WTC11 (cell line): Measurements from ENCODE around the gene TMEM62. TPM values are rescaled to one million over a fixed set of nuclear protein-coding genes. Genes with fewer than 3 reads are reported as not detected.

Experiments
- ATAC-seq: fragments of 200-7000 bp; cut with Tn5 transposase; 2 replicates; pipeline ENCODE4 v1.10.0; 2021; ENCODE audit warnings: mild to moderate bottlenecking, moderate library complexity
- CTCF ChIA-PET: fragments of 300-600 bp; sonication (Branson Sonifier 250); formaldehyde crosslinking; loops from one replicate; lab custom pipeline; 2021; ENCODE audit warnings: antibody characterized with exemption; lab: Charles Lee
- POLR2A ChIA-PET: fragments of 350-600 bp; sonication (Branson Sonifier 250); formaldehyde crosslinking; loops from one replicate; lab custom pipeline; 2021; ENCODE audit warnings: antibody characterized with exemption; lab: Charles Lee
- DNase-seq: peaks from one replicate; pipeline ENCODE4 v3.0.0; 2021; ENCODE audit warnings: low spot score
- H3K27ac Mint-ChIP-seq: 2 replicates; pipeline ENCODE4 v1.8.0; 2021; ENCODE audit warnings: mixed read lengths
- H3K27me3 Mint-ChIP-seq: 2 replicates; pipeline ENCODE4 v1.8.0; 2021; ENCODE audit warnings: low read depth, mild to moderate bottlenecking, moderate library complexity, mixed read lengths
- H3K36me3 Mint-ChIP-seq: 2 replicates; pipeline ENCODE4 v1.8.0; 2021; ENCODE audit warnings: mixed read lengths
- H3K4me1 Mint-ChIP-seq: 2 replicates; pipeline ENCODE4 v1.8.0; 2022; ENCODE audit warnings: mixed read lengths
- H3K4me3 Mint-ChIP-seq: 2 replicates; pipeline ENCODE4 v1.8.0; 2021; ENCODE audit warnings: mild to moderate bottlenecking, moderate library complexity, mixed read lengths
- H3K9me3 Mint-ChIP-seq: 2 replicates; pipeline ENCODE4 v1.8.0; 2021; ENCODE audit warnings: mixed read lengths
- AR ChIP-seq: fragments of 250-450 bp; sonication (Bioruptor Pico); IDR thresholded peaks from 2 replicates; pipeline ENCODE4 v1.9.0; 2021; ENCODE audit warnings: mild to moderate bottlenecking
- ATF1 ChIP-seq: sonication (generic); formaldehyde crosslinking; IDR thresholded peaks from 2 replicates; pipeline ENCODE4 v1.8.1; 2023; ENCODE audit warnings: mild to moderate bottlenecking, moderate library complexity, missing genetic modification reagents
- ATF3 ChIP-seq: sonication (generic); formaldehyde crosslinking; conservative IDR thresholded peaks from 2 replicates; pipeline ENCODE4 v1.8.1; 2022; ENCODE audit warnings: mild to moderate bottlenecking, missing genetic modification reagents
- CBFB ChIP-seq: sonication (generic); formaldehyde crosslinking; IDR thresholded peaks from 2 replicates; pipeline ENCODE4 v1.8.1; 2022; ENCODE audit warnings: mild to moderate bottlenecking, low read depth, missing genetic modification reagents
- CREB1 ChIP-seq: sonication (generic); formaldehyde crosslinking; IDR thresholded peaks from 2 replicates; pipeline ENCODE4 v1.8.0; 2023; ENCODE audit warnings: mild to moderate bottlenecking, missing genetic modification reagents
- ERG ChIP-seq: fragments of 250-450 bp; sonication (Bioruptor Pico); IDR thresholded peaks from 2 replicates; pipeline ENCODE4 v1.8.0; 2021; ENCODE audit warnings: mild to moderate bottlenecking
- FOXJ3 ChIP-seq: sonication (generic); formaldehyde crosslinking; IDR thresholded peaks from 2 replicates; pipeline ENCODE4 v1.9.0; 2021; ENCODE audit warnings: missing genetic modification reagents, mild to moderate bottlenecking, borderline replicate concordance
- FOXP1 ChIP-seq: sonication (generic); formaldehyde crosslinking; IDR thresholded peaks from 2 replicates; pipeline ENCODE4 v1.8.0; 2022; ENCODE audit warnings: missing genetic modification reagents, mild to moderate bottlenecking, moderate library complexity, borderline replicate concordance
- KAT7 ChIP-seq: sonication (generic); formaldehyde crosslinking; IDR thresholded peaks from 2 replicates; pipeline ENCODE4 v1.8.1; 2023; ENCODE audit warnings: missing genetic modification reagents, mild to moderate bottlenecking, borderline replicate concordance
- NFATC4 ChIP-seq: fragments of 250-450 bp; sonication (Bioruptor Pico); IDR thresholded peaks from 2 replicates; pipeline ENCODE4 v1.9.0; 2021; ENCODE audit warnings: mild to moderate bottlenecking
- NR1H2 ChIP-seq: sonication (generic); formaldehyde crosslinking; IDR thresholded peaks from 2 replicates; pipeline ENCODE4 v1.9.0; 2021; ENCODE audit warnings: mild to moderate bottlenecking, moderate library complexity, missing genetic modification reagents
- NR2C2 ChIP-seq: sonication (generic); formaldehyde crosslinking; IDR thresholded peaks from 2 replicates; pipeline ENCODE4 v1.8.0; 2022; ENCODE audit warnings: mild to moderate bottlenecking, missing genetic modification reagents
- RORB ChIP-seq: fragments of 250-450 bp; sonication (Bioruptor Pico); IDR thresholded peaks from 2 replicates; pipeline ENCODE4 v1.9.0; 2021; ENCODE audit warnings: mild to moderate bottlenecking
- SMAD3 ChIP-seq: sonication (generic); formaldehyde crosslinking; IDR thresholded peaks from 2 replicates; pipeline ENCODE4 v1.8.0; 2022; ENCODE audit warnings: missing genetic modification reagents, mild to moderate bottlenecking, borderline replicate concordance
- STAT6 ChIP-seq: sonication (generic); formaldehyde crosslinking; conservative IDR thresholded peaks from 2 replicates; pipeline ENCODE4 v1.8.1; 2023; ENCODE audit warnings: mild to moderate bottlenecking, low read depth, missing genetic modification reagents, moderate library complexity
- TEAD4 ChIP-seq: sonication (generic); formaldehyde crosslinking; IDR thresholded peaks from 2 replicates; pipeline ENCODE4 v1.8.0; 2022; ENCODE audit warnings: mild to moderate bottlenecking, missing genetic modification reagents
- TP53 ChIP-seq: sonication (generic); formaldehyde crosslinking; IDR thresholded peaks from 2 replicates; pipeline ENCODE4 v1.8.1; 2023; ENCODE audit warnings: mild to moderate bottlenecking, missing genetic modification reagents
- USF1 ChIP-seq: sonication (generic); formaldehyde crosslinking; IDR thresholded peaks from 2 replicates; pipeline ENCODE4 v1.8.0; 2022; ENCODE audit warnings: mild to moderate bottlenecking, missing genetic modification reagents
- ZNF232 ChIP-seq: sonication (generic); formaldehyde crosslinking; IDR thresholded peaks from 2 replicates; pipeline ENCODE4 v1.8.0; 2022; ENCODE audit warnings: mild to moderate bottlenecking, missing genetic modification reagents
- ZNF512 ChIP-seq: sonication (generic); formaldehyde crosslinking; IDR thresholded peaks from 2 replicates; pipeline ENCODE4 v1.8.1; 2022; ENCODE audit warnings: missing genetic modification reagents, borderline replicate concordance
- total RNA-seq: library from RNA; stranded (reverse); gene quantifications from 3 replicates; pipeline ENCODE4 v1.2.3, GENCODE V29; 2021
- TF ChIP-seq, protein P1 (sequence below): fragments of 250-450 bp; sonication (Bioruptor Pico); IDR thresholded peaks from 2 replicates; pipeline ENCODE4 v2.1.2; 2022; ENCODE audit warnings: mild to moderate bottlenecking, moderate library complexity
- TF ChIP-seq, protein P2 (sequence below): fragments of 250-450 bp; sonication (Bioruptor Pico); conservative IDR thresholded peaks from 2 replicates; pipeline ENCODE4 v1.9.0; 2021; ENCODE audit warnings: mild to moderate bottlenecking

The TMEM62 gene
- total RNA-seq, 1 experiment from 2014 or later: 5.6 TPM

- ATAC-seq (no peak), DNase-seq (no peak)
- Mint-ChIP-seq H3K27ac (no peak overlapping the region), H3K36me3 (no peaks in the 10 kb centered on the region), H3K4me3 (no peak overlapping the region), H3K27me3 (no peaks in the 10 kb centered on the region; the same call in 1 of the 2 replicates), H3K4me1 (peaks cover 13% of the 10 kb centered on the region), H3K9me3 (no peaks in the 10 kb centered on the region)
- POLR2A ChIA-PET: no interaction called here
- TF ChIP-seq ATF3 (CRISPR knock-in tag) (no peak), STAT6 (no peak), KAT7 (CRISPR knock-in tag) (no peak), NR2C2 (no peak), ZNF512 (CRISPR knock-in tag) (no peak), ERG (CRISPR knock-in tag) (no peak), ATF1 (CRISPR knock-in tag) (no peak), RORB (CRISPR knock-in tag) (no peak), FOXJ3 (no peak), NFATC4 (CRISPR knock-in tag) (no peak), CREB1 (no peak), TEAD4 (CRISPR knock-in tag) (no peak), USF1 (no peak)
- TF ChIP-seq, protein P1, sequence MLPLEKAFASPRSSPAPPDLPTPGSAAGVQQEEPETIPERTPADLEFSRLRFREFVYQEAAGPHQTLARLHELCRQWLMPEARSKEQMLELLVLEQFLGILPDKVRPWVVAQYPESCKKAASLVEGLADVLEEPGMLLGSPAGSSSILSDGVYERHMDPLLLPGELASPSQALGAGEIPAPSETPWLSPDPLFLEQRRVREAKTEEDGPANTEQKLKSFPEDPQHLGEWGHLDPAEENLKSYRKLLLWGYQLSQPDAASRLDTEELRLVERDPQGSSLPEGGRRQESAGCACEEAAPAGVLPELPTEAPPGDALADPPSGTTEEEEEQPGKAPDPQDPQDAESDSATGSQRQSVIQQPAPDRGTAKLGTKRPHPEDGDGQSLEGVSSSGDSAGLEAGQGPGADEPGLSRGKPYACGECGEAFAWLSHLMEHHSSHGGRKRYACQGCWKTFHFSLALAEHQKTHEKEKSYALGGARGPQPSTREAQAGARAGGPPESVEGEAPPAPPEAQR: no peak
- CTCF ChIA-PET: interaction anchor here (1.6 to 3.3 kb wide), 3 partner anchors 10 to 30 kb away, joined by 3 to 35 read pairs (median 18); partner anchors contain the start of gene CCNDBP1
Observed at GRCh38 chr15:43214592-43215295, 81.4 kb downstream of the TMEM62 start.

- Mint-ChIP-seq H3K4me3 (no peak overlapping the region), H3K36me3 (no peaks in the 10 kb centered on the region), H3K27ac (no peak overlapping the region), H3K4me1 (peaks cover 13% of the 10 kb centered on the region), H3K9me3 (no peaks in the 10 kb centered on the region), H3K27me3 (no peaks in the 10 kb centered on the region; the same call in 1 of the 2 replicates)
- ChIA-PET CTCF (interaction anchor here (1.5 to 1.8 kb wide), 2 partner anchors 10 to 12 kb away, joined by 8 to 9 read pairs; no protein-coding TSS in a partner anchor), POLR2A (no interaction called here)
- no peak for DNase-seq
- TF ChIP-seq FOXP1 (no peak), ZNF232 (CRISPR knock-in tag) (no peak), CBFB (no peak), SMAD3 (CRISPR knock-in tag) (no peak), TP53 (CRISPR knock-in tag) (no peak), NR1H2 (CRISPR knock-in tag) (no peak), AR (CRISPR knock-in tag) (no peak), ATF3 (CRISPR knock-in tag) (no peak)
- TF ChIP-seq, protein P2, sequence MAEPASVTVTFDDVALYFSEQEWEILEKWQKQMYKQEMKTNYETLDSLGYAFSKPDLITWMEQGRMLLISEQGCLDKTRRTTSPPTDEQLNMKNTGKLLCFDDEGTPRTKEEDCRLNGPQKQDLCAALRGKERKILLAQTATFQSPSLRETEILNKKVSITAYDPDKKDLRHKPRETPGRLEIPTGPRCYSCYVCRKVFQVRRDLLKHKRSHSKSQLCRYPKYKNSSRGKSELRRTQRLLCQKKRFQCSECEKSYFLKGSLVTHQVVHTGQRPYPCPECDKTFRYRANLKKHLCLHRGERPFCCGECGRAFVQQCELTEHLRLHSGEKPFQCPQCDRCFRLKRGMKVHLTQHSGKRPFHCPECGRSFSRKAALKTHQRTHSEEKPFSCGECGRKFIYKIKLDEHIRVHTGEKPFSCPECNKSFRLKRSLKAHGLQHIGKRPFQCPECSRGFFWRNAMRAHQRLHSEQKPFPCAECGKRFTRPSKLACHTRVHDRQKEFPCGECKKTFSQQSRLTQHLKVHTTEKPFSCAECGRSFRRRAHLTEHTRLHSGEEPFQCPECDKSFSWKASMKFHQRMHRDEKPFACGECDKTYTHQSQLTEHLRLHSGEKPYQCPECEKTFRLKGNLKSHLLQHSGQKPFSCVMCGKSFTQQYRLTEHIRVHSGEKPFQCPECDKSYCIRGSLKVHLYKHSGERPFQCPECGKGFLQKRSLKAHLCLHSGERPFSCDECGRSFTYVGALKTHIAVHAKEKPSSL (CRISPR knock-in tag): no peak
- ATAC-seq: no peak
Observed at GRCh38 chr15:43215961-43216360, 82.6 kb downstream of the TMEM62 start.
